ENCODE results near the gene ORC3.

The ORC3 gene

GRCh38 chr6:87589693-87590416 is at the start of gene ORC3, which contains the start of gene RARS2:
Gene ORC3 (plus strand): TSS chr6:87590135. CDS start chr6:87590169, 34 bp downstream.
Gene RARS2 (minus strand): TSS chr6:87589987. CDS start chr6:87589957, 30 bp downstream.
- peak; percentile 93 for DNase-seq

- no peak for DNase-seq
These were observed 49.4 kb upstream of the ORC3 start for GRCh38 chr6:87540539-87540938.

GRCh38 chr6:87541041-87541440 is 48.9 kb upstream of the ORC3 start:
- DNase-seq, result no peak

DNA sequence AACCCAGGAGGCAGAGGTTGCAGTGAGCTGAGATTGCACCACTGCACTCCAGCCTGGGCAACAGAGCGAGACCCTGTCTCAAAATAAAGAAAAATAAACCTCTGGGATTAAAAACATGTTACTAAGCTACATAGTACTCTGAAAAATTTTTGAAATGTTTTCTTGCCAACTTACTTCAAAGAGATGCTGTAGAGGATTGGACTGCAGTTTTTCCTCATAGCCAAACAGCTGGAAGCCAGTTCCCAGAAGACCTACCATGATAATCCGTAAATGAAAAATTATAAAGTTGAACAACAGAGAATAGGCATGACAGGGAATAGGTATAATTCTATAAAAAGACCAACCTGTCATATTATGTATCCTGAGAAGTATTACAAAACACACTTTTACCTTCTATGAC is 48.2 kb upstream of the ORC3 start:
- DNase-seq, result peak; percentile 2

DNA sequence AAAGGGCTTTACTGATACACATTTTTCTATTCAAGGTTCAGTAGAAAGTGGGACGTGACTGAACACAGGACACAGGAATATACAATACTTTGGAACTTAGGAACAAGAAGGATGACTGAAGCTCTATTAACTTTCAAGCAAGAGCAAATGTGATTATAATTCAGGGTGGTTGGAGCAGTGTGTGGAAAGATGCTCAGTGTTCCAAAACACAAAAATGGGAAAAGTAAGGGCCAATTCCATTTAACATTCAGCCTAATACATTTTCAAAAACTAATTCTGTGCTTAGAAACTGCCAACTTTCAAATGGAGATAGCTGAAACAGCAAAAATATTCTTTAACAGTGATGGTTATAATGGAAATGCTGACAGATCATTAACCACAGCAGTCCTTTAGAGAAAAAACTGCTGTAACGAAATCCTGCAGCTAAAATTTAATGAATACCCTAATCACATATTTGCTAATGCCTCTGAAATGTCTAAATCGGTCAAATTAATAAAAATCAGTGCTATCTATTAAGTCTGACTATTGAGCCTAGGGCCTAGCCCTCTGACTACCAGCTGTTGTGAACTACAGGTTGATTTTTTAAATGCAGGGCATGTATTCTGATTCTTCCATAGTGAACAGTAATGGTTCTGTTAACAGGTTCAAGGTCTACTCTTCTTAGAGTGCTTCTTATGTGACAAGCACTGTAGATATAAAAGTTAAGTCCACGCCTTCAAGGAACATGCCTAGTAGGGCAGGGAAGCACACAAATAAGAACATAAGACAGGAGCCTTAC is 46.0 kb upstream of the ORC3 start:
- DNase-seq, result no peak

DNA sequence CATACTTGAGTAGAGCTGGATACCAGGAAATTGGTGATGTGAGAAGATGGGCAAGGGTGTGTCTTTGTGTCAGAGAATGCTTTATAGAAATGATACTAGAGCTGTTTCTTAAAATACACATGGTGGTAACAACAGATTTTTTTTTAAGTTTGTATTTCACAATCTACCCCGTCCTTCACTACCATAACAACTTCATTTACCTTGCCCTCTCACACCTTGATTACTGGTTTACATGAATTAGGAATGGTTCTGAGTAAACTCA is 45.5 kb upstream of the ORC3 start:
- DNase-seq, result no peak

DNA sequence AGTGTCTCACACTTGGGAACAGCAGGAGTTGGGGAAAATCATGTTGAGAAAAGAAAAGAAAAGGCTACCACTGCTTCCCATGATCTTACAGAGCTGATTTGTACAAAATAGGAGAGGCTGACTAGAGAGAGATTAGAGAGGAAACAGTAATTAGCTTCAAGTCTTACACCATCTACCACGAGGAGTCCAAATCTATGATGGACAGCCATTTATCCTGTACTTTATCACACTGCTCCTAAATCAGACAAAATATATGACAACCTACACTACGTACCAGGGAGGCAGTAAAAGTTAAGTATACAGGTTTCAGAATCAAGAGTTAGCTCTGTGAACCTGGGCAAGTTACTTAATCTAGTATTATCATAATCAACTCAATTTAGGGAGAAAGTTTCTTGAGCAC is 38.1 kb upstream of the ORC3 start:
- no peak for DNase-seq

DNA sequence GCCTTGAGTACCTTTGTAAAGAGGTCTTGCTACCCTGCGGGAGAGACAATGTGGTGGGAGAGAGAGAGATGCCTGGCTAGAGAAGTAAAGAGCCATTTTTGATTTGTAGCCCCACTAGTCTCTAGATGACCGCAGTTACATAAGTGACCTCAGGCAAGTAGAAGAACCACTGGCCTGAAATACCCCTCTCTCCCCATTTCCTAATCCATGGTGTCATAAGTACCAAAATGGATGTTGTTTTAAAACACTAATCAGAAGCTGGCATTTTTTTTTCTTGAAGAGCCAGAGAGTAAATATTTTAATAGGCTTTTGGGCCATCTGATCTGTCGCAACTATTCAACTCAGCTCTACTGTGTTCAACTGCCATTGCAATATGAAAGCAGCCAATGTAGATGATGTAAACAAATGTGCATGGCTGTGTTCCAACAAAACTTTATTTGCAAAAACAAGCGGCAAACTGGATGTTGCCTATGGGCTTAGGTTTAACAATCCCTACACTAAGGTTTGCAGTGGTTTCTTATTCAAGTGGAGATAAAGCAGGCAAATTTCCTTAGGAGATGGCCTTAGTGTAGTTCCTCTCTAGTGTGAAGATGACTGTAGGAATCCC is 36.7 kb upstream of the ORC3 start:
- no peak for DNase-seq

GRCh38 chr6:87555506-87555905 is 34.4 kb upstream of the ORC3 start:
- no peak for DNase-seq

DNA sequence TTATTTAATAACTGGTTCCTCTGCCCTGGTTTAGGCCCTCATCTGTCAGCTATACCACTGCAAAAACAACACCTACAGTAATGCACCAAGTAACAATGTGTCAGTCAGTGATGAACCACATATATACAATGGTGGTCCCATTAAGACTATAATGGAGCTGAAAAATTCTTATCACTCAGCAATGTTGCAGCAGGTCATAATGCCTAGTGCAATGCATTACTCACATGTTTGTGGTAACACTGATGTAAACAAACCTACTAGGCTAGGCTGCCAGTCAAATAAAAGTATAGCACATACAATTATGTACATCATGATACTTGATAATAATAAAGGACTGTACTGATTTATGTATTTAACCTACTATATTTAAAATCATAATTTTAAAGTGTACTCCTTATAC is 31.5 kb upstream of the ORC3 start:
- no peak for DNase-seq

DNA sequence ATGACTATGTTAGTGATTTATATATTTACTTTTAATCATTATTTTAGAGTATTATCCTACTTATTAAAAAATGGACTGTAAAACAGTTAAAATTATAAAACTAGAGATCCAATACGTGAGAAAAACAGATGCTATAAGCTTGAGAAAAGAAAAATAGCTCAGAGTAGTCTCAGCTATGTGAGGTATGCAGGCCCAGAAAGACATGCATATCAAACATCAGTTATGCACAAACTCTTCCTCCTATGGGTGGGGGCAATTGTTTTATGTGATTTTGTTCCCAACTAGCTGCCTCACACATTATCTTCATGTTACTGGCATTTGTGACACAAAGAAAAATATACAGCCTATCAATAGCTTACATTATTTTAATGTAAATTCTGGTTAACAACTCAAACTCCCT is 28.9 kb upstream of the ORC3 start:
- DNase-seq, result peak; percentile 16

GRCh38 chr6:87572021-87572420 is 17.9 kb upstream of the ORC3 start:
- DNase-seq, result no peak

GRCh38 chr6:87572883-87573282 is 17.1 kb upstream of the ORC3 start:
- no peak for DNase-seq

DNA sequence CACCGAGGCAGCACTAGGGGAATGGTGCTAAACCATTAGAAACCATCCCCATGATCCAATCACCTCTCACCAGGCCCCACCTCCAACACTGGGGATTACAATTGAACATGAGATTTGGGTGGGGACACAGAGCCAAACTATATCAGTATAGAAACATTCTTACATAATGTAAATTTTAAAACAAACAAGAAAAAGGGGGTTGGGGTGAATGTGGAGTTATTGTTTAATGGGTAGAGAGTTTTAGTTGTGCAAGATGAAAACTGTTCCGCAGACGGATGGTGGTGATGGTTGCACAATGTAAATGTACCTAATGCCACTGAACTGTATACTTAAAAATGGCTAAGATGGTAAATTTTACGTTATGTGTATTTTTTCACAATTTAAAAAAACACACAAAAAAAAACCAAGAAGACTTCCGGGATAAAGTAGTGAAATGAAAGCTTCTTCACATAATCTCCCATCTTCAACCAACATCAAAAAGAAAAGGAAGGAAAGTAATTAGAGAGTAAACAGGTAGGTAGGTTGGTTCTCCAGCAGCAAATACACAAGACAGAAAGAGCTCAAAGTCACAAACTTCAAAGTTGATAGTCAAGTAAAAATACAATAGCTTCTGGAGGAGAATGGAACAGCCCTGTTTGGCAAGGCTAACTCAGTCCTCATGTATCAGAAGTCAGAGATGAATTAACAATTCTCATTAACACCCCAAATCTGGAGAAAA is 16.5 kb upstream of the ORC3 start:
- DNase-seq, result no peak

DNA sequence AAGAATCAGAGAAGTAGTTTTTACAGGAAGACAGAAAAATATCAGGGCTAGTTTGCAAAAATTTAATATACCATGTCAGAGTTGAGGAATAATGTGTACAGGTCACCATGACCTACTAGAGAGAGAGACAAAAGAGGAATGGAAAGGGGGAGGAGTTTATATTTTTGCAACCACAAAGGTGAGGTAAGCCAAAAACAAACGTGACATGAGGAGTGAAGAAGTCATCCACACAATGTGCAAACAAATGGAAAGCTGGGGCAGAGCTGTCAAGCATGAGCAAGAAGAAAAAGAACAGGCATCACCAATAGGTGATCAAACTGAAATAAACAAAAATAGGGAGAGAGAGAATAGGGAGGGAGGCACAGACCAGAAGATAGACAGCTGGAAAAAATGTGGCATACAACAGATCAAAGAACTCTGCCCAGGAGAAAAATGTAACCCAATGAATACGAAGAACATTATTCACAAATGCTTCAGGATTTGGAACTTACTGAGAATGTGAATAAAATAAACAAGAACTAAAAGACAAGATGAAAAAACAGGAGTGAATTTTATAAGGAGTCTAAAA is 15.6 kb upstream of the ORC3 start:
- no peak for DNase-seq

- DNase-seq, result no peak
These were observed 14.5 kb upstream of the ORC3 start for GRCh38 chr6:87575423-87575822.

GRCh38 chr6:87583822-87584221 is 6.1 kb upstream of the ORC3 start:
- no peak for DNase-seq

DNA sequence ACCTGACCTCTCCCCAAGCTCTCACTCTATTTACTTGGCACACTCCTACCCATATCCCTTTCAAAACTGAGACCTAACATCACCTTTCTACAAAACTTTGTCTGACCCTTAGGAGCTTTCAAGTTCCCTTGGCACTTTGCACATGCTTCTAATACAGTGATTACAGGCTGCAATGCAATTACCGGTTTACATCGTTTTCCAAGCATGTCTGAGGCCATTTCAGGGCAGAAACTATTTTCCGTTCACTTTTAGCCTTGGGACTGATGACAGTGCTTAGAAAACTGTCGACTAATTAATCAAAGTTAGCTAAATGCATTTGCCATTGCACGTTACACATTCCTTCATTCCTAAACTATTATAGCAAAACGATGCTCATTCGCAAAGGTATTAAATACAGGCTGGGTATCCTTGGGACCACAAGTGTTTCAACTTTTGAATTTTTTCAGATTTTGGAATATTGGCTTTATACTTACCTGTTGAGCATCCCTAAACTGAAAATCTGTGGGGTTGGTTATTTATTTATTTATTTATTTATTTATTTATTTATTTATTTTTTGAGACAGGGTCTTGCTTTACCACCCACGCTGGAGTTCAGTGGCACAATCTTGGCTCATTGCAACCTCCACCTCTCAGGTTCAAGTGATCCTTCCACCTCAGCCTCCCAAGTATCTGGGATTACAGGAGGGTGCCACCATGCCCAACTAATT is 3.4 kb upstream of the ORC3 start:
- no peak for DNase-seq

- peak; percentile 31 for DNase-seq
These were observed 1.1 kb upstream of the ORC3 start for GRCh38 chr6:87588756-87589407.

GRCh38 chr6:87590417-87590880 is 514 bp downstream of the ORC3 start:
- DNase-seq, result no peak

GRCh38 chr6:87590990-87591389 is 1.1 kb downstream of the ORC3 start:
- DNase-seq, result no peak

GRCh38 chr6:87600576-87600975 is 10.6 kb downstream of the ORC3 start:
- no peak for DNase-seq
